OCI-LY1 (cell line): Measurements from ENCODE around the gene CELSR1.

ENCODE experiments used
- H2AFZ ChIP-seq: fragments of 200-600 bp; sonication (generic), shearing (Covaris generic); 2 replicates; pipeline ENCODE4 v1.6.0; 2014; ENCODE audit warnings: antibody characterized with exemption, mild to moderate bottlenecking, low read length
- H3F3A ChIP-seq: fragments of 200-600 bp; sonication (generic), shearing (Covaris generic); 2 replicates; pipeline ENCODE4 v1.6.0; 2014; ENCODE audit warnings: mild to moderate bottlenecking, antibody characterized with exemption, low read length, moderate library complexity; ENCODE audit not compliant: insufficient read depth
- H3K27ac ChIP-seq: fragments of 200-600 bp; sonication (generic); 2 replicates; pipeline ENCODE4 v1.5.1; 2014; ENCODE audit warnings: low read length, mixed run types, mild to moderate bottlenecking, low read depth; ENCODE audit not compliant: poor library complexity, severe bottlenecking
- H3K27me3 ChIP-seq: fragments of 200-600 bp; sonication (generic); 2 replicates; pipeline ENCODE4 v1.6.0; 2014; ENCODE audit warnings: antibody characterized with exemption, mild to moderate bottlenecking, low read length, moderate library complexity; ENCODE audit not compliant: insufficient read depth
- H3K36me3 ChIP-seq: fragments of 200-600 bp; sonication (generic); 2 replicates; pipeline ENCODE4 v1.6.1; 2014; ENCODE audit warnings: mild to moderate bottlenecking, antibody characterized with exemption, low read length, moderate library complexity, mixed read lengths; ENCODE audit not compliant: insufficient read depth
- H3K4me1 ChIP-seq: fragments of 200-600 bp; sonication (generic); 2 replicates; pipeline ENCODE4 v1.5.1; 2014; ENCODE audit warnings: mild to moderate bottlenecking, low read length, moderate library complexity; ENCODE audit not compliant: insufficient read depth, severe bottlenecking
- H3K4me2 ChIP-seq: fragments of 200-600 bp; sonication (generic), shearing (Covaris generic); 2 replicates; pipeline ENCODE4 v1.6.1; 2014; ENCODE audit warnings: low read length
- H3K4me3 ChIP-seq: fragments of 200-600 bp; sonication (generic); 2 replicates; pipeline ENCODE4 v1.5.1; 2014; ENCODE audit warnings: low read length, low read depth, mild to moderate bottlenecking, mixed read lengths; ENCODE audit not compliant: poor library complexity, severe bottlenecking
- H3K79me2 ChIP-seq: fragments of 200-600 bp; shearing (Covaris generic); 2 replicates; pipeline ENCODE4 v1.6.1; 2016; ENCODE audit warnings: mixed run types, low read length, mixed read lengths; ENCODE audit not compliant: insufficient read depth
- H3K9ac ChIP-seq: fragments of 200-600 bp; sonication (generic), shearing (Covaris generic); 2 replicates; pipeline ENCODE4 v1.6.1; 2014; ENCODE audit warnings: mild to moderate bottlenecking, low read length, mixed read lengths
- H3K9me2 ChIP-seq: fragments of 200-600 bp; sonication (generic), shearing (Covaris generic); 2 replicates; pipeline ENCODE4 v1.6.1; 2014; ENCODE audit warnings: low read depth, mild to moderate bottlenecking, low read length, mixed read lengths
- H3K9me3 ChIP-seq: fragments of 200-600 bp; shearing (Covaris generic); 2 replicates; pipeline ENCODE4 v1.6.1; 2014; ENCODE audit warnings: low read length, mixed read lengths
- H4K20me1 ChIP-seq: fragments of 200-600 bp; sonication (generic), shearing (Covaris generic); 2 replicates; pipeline ENCODE4 v1.6.0; 2016; ENCODE audit warnings: mild to moderate bottlenecking, low read length; ENCODE audit not compliant: insufficient read depth
- CTCF ChIP-seq: fragments of 200-600 bp; sonication (generic), shearing (Covaris generic); IDR thresholded peaks from 2 replicates; pipeline ENCODE4 v1.5.1; 2017; ENCODE audit warnings: mild to moderate bottlenecking, antibody characterized with exemption, low read length, moderate library complexity, mixed read lengths
- EZH2 ChIP-seq: fragments of 200-600 bp; sonication (generic), shearing (Covaris generic); IDR thresholded peaks from 2 replicates; pipeline ENCODE4 v1.8.0; 2017; ENCODE audit warnings: borderline replicate concordance, mixed run types, mild to moderate bottlenecking, antibody characterized with exemption, low read length, moderate library complexity, mixed read lengths

CELSR1 gene

GRCh38 chr22:46322711-46323110 lies 214.7 kb downstream of the CELSR1 start:
- Histone ChIP-seq H3K79me2 (no peaks in the 10 kb centered on the region), H3K4me3 (no peak overlapping the region), H2AFZ (no peak overlapping the region), H3K9ac (no peak overlapping the region), H3K4me1 (no peaks in the 10 kb centered on the region), H3K27ac (no peak overlapping the region), H3K4me2 (no peak overlapping the region), H3K9me3 (no peaks in the 10 kb centered on the region), H3K36me3 (peaks cover 95% of the 10 kb centered on the region), H3K9me2 (no peaks in the 10 kb centered on the region), H3F3A (no peaks in the 10 kb centered on the region), H3K27me3 (no peaks in the 10 kb centered on the region), H4K20me1 (no peaks in the 10 kb centered on the region)
- TF ChIP-seq EZH2 (no peak), CTCF (no peak)

DNA sequence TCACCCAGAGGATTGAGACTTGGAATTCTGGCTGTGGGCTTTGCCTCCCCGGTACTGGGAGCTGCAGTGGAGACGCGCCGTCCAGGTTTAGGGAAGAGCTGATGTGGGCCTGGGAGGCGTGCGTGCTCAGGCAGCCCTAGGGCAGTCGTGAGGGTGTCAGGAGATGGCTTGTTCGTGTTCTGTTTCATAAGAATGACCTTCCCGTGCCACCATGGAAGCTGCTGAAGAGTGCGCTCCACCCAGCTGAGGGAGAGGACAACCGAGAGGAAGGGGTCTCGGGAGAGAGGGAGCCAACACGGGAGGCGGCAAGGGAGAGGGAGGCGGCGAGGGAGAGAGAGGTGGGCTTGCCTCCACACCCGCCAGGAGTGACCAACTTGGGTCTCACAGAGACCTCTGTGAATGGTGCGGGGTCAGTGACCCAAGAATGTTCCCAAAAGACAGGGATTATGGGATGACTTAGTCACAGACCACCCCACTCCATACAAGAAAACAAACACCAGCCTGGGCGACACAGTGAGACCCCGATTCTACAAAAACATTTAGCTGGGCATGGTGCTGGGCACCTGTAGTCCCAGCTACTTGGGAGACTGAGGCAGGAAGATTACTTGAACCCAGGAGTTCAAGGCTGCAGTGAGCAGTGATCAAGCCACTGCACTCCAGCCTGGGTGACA lies 216.6 kb downstream of the CELSR1 start:
- Histone ChIP-seq H2AFZ (no peak overlapping the region), H3K4me2 (no peak overlapping the region), H3K9me3 (no peaks in the 10 kb centered on the region), H3F3A (no peaks in the 10 kb centered on the region), H3K4me1 (no peaks in the 10 kb centered on the region), H3K27me3 (no peaks in the 10 kb centered on the region), H3K79me2 (no peaks in the 10 kb centered on the region), H3K9ac (no peak overlapping the region), H3K4me3 (no peak overlapping the region), H3K27ac (no peak overlapping the region), H4K20me1 (no peaks in the 10 kb centered on the region), H3K36me3 (peaks cover 96% of the 10 kb centered on the region), H3K9me2 (no peaks in the 10 kb centered on the region)
- TF ChIP-seq EZH2, result no peak
- TF ChIP-seq CTCF, result no peak

GRCh38 chr22:46320166-46320710 lies 217.2 kb downstream of the CELSR1 start:
- no peaks in the 10 kb centered on the region for H3K9me3 ChIP-seq
- no peaks in the 10 kb centered on the region for H3K9me2 ChIP-seq
- H3K4me2 ChIP-seq, result no peak overlapping the region
- no peaks in the 10 kb centered on the region for H4K20me1 ChIP-seq
- peaks cover 96% of the 10 kb centered on the region for H3K36me3 ChIP-seq
- H3K4me1 ChIP-seq, result no peaks in the 10 kb centered on the region
- no peak overlapping the region for H3K27ac ChIP-seq
- H3K27me3 ChIP-seq, result no peaks in the 10 kb centered on the region
- TF ChIP-seq EZH2 (no peak), CTCF (no peak)
- H3F3A ChIP-seq, result no peaks in the 10 kb centered on the region
- H3K79me2 ChIP-seq, result no peaks in the 10 kb centered on the region
- no peak overlapping the region for H2AFZ ChIP-seq
- H3K9ac ChIP-seq, result no peak overlapping the region
- no peak overlapping the region for H3K4me3 ChIP-seq
